D721Med (cell line): ENCODE data around the gene FYN.

Source experiments
- DNase-seq: peaks from one replicate; pipeline ENCODE4 v3.0.0; 2011; ENCODE audit warnings: low spot score; ENCODE audit not compliant: insufficient read length
- FAIRE-seq: peaks from 2 replicates; lab custom pipeline; 2011; peaks lifted over from hg19 to GRCh38; lab: Jason Lieb, UNC
- TF ChIP-seq, protein P1 (sequence below): IDR thresholded peaks from 2 replicates; pipeline ENCODE4 v1.5.1; 2012; ENCODE audit warnings: mild to moderate bottlenecking, control low read depth; ENCODE audit not compliant: insufficient read depth; ENCODE audit errors: missing control alignments

The FYN gene

DNA sequence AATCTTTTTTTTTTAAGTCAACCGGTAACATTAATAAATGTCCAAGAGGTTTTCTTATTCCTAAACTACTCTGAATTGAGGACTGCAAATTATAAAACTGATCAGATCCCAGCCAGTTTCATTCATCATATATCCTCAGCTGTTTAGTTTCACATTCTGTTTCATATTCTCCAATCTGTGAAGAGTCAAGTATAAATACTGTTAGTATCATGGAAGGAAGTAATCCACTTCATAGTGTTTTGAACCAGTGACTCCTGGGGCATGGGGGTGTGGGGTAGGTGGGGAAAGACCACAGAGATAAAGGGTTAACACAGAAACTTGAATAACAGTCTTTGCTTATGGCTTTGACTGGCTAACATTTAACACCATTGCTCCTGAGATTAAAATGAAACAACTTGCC is 69.9 kb downstream of the FYN start:
- FAIRE-seq (no peak), DNase-seq (no peak)
- TF ChIP-seq, protein P1, sequence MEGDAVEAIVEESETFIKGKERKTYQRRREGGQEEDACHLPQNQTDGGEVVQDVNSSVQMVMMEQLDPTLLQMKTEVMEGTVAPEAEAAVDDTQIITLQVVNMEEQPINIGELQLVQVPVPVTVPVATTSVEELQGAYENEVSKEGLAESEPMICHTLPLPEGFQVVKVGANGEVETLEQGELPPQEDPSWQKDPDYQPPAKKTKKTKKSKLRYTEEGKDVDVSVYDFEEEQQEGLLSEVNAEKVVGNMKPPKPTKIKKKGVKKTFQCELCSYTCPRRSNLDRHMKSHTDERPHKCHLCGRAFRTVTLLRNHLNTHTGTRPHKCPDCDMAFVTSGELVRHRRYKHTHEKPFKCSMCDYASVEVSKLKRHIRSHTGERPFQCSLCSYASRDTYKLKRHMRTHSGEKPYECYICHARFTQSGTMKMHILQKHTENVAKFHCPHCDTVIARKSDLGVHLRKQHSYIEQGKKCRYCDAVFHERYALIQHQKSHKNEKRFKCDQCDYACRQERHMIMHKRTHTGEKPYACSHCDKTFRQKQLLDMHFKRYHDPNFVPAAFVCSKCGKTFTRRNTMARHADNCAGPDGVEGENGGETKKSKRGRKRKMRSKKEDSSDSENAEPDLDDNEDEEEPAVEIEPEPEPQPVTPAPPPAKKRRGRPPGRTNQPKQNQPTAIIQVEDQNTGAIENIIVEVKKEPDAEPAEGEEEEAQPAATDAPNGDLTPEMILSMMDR, result no peak

DNA sequence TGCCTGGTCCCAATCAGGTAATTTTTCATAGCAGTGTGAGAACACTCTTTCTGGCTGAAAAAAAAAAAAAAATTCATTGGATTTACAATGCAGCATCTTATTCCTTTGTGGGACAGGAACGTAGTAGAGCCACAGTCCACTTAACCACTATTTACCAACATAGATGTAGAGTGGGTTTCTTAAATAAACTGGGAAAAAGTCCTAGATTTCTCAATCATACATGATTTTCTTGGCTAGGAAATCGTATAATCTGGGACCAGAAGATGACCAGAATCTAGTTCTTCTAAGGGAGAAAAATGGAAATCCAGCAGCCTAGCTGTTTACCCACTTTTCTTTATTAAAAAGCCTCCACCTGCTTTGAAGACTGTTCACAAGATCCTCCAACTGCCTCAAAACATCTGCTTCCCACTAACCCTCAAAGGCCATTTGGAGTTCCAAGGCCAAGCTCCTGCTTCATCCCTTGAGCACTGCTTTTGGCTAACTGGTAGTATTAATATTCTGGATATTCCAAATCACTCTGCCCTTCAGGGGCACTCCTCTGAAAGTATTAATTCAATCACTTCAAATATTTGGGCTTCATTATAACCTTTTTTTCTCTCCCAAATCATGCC is 70.4 kb downstream of the FYN start:
- FAIRE-seq (no peak), DNase-seq (no peak)
- TF ChIP-seq, protein P1, result no peak

DNA sequence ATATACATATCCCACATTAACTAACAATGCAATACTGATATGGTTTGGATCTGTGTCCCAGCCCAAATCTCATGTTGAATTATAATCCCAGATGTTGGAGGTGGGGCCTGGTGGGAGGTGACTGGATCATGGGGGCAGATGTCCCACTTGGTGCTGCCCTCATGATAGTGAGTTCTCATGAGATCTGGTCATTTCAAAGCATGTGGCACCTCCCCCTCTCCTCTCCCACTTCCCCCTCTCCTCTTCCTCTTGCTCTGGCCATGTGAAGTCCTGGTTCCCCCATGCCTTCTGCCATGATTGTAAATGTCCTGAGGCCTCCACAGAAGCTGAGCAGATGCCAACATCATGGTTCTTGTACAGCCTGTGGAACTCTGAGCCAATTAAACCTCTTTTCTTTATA is 71.2 kb downstream of the FYN start:
- FAIRE-seq (no peak), DNase-seq (no peak)
- TF ChIP-seq, protein P1, result no peak

DNA sequence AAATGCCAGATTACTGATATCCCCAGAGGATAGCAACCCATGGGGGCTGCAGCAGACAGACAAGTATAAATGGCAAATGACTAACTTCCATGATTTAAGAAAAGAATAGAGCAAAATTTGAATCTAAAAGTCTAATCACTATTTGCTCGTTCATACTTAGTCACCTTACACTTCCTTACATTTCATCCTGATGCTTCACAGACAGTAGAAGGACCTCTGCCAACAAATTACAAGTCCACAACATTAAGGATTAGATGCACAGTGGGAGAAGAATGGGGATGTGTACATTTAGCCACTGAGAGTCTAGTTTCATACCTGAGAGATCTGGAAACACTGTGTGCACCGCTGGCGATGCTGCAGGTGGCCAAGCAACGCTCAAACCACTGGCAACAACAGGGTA is 72.4 kb downstream of the FYN start:
- no peak for FAIRE-seq
- TF ChIP-seq, protein P1, result no peak
- no peak for DNase-seq

DNA sequence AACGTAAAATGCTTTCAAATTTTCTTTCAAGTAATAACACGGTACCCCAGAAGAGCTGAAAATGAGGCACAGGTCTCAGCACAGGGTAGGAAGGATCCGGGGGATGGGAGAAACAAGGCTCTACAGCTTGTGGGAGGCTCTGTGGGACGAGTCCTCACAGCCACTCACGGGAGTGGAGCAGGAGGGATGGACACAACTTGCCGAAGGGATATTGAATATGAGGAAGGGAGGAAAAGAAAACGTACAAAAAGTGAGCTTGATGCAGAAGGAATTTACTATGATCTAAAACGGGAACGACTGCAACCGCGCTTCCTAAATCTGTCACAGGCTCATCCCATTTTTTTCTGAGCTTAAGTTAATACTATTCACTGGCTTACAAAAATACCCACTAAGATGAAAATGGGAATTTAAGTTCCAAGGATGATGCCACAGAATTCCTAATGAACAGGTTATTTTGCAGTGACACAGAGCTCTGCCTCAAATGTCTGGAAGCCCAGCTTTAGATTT is 72.9 kb downstream of the FYN start:
- FAIRE-seq, result no peak
- TF ChIP-seq, protein P1, result no peak
- DNase-seq, result no peak

DNA sequence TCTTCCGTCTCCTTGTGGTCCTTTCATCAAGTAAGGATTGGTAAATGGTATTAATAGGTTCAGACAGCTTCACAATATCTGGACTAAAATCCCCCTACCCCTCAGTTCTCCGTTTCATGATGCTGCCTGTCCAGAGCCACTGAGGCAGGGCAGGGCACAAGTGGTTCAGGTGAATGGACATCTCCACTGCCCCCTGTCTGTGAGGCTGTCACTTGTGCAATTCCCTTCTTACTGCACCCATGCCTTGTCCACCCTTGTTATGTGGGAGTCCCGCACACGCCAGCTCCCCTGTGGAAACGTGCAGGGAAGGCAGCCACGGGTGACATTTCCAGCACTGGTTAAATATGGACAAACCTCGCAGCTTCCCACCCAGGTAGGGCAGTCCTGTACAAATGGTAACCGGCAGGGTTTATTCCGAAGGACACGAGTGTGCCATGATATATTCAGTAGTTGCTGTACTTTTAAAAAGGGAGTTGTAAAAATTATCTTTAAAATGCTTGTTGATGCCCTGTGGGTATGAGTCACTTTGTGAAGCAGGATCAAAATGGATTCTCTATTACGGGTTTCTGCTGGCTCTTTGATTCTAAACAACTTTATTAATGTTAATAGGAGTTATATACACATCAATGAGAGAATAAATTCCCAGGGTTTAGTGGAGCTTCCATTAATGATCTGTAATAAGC is 73.5 kb downstream of the FYN start:
- TF ChIP-seq, protein P1, result peak; percentile 10
- FAIRE-seq (no peak), DNase-seq (no peak)

DNA sequence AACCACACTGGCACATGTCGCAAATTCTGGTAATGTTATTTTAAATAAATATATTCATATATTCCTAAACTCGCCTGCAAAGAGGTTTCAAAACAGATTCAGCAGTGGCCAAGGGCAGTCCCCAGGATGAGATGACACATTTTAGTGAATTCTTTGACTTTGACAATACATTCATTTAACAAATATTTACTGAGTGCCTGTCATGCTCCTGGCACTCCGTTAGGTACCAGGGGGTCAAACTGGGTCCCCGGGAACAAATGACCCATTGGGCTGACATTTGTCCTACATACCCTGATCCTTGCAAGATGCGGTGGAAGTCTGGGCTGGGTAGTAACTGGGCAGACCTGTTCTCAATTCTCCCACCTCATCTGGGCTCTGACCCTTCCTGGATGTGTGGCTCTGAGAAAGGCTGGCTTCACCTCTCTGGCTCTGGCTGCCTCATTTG is 74.9 kb downstream of the FYN start:
- TF ChIP-seq, protein P1, result no peak
- FAIRE-seq (no peak), DNase-seq (no peak)
